ENCODE measurements around the gene WDPCP. TPM values are rescaled to one million over a fixed set of nuclear protein-coding genes. Genes with fewer than 3 reads are reported as not detected.

Gene WDPCP
- total RNA-seq: 10 to 100 TPM in 2 of 4 donors, 1 to 10 TPM in 2; 2.6 to 15.5 (median 10.9) TPM

DNA sequence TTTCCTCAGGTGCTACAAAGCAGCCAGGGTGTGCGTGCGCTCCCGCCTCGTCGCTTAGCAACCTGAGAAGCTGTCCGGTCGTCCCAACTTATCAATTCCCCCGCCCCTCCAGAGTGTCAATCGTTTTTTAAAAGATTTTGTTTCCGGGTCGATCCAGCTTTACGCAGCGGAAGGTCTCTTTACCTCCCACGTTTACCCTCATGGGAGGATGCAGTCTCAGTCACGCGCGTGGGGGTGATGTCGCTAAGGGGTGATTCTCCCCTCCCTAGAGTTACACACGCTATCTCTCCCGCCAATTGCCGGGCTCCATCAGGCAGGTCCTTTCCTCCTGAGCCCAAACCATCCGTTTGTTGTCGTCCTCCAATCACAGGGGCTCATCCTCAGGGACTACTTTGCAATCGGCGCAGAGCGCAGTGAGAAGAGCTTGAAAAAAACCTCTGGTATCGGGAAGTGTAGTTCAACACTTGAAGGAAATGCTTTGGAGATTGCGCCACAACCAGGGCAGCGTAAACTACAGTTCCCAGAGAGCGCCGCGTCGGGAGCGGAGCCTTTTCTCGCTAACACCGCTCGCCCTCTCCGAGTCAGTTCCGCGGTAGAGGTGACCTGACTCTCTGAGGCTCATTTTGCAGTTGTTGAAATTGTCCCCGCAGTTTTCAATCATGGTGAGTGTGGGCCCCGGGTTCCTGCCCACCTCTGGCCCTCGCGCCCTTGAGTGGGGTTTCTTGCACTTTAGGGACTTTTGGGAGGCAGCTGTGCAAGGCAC, at the start of gene WDPCP, which contains the start of gene MDH1:
WDPCP (minus strand) TSS at position 93 of the 763 bp plus-strand sequence. CDS start 206 bp downstream, outside the sequence.
MDH1 (plus strand) TSS at position 579 of the 763 bp plus-strand sequence; CDS start at position 660, 81 bp downstream.
- WGBS, 2 donors (ENCODE audit: low coverage in 1 of 2): 0% methylated on average over 8 to 44 of the region's 44 CpGs
- H3K4me1 ChIP-seq: peaks cover 9 to 39% (median 28%) of the 10 kb centered on the region in 4 donors
- H3K4me3 ChIP-seq: peak within 1 kb of the TSS; percentile 71 to 94 (median 88)
- DNase-seq: peak; percentile 95
- H3K27me3 ChIP-seq: no peaks in the 10 kb centered on the region
- no peaks in the 10 kb centered on the region for H3K9me3 ChIP-seq
- TF ChIP-seq POLR2A (IDR thresholded peaks at IDR 0.05) (peak; percentile 89), EP300 (IDR thresholded peaks at IDR 0.05; ENCODE audit: low read depth) (no peak), POLR2AphosphoS5 (IDR thresholded peaks at IDR 0.05) (peak; percentile 97 to 98 (median 97))
- TF ChIP-seq, protein P1, sequence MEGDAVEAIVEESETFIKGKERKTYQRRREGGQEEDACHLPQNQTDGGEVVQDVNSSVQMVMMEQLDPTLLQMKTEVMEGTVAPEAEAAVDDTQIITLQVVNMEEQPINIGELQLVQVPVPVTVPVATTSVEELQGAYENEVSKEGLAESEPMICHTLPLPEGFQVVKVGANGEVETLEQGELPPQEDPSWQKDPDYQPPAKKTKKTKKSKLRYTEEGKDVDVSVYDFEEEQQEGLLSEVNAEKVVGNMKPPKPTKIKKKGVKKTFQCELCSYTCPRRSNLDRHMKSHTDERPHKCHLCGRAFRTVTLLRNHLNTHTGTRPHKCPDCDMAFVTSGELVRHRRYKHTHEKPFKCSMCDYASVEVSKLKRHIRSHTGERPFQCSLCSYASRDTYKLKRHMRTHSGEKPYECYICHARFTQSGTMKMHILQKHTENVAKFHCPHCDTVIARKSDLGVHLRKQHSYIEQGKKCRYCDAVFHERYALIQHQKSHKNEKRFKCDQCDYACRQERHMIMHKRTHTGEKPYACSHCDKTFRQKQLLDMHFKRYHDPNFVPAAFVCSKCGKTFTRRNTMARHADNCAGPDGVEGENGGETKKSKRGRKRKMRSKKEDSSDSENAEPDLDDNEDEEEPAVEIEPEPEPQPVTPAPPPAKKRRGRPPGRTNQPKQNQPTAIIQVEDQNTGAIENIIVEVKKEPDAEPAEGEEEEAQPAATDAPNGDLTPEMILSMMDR (IDR thresholded peaks at IDR 0.05): no peak
- intact Hi-C loops (cut with DNase I; ENCODE audit: low total_unique reads) (no loop called here), in situ Hi-C loops (cut with MboI; ENCODE audit: low pct_ligation_motif_present in 1 of 4, low pct_unique_long_range_greater_than_20kb in 1 of 4, low sequenced_read_pairs in 3 of 4) (loop anchor here in 1 of 4 donors (25.0 kb wide), 1 partner anchor 274 kb away; no protein-coding TSS in a partner anchor)
- peak within 1 kb of the TSS; percentile 87 to 95 (median 94) for H3K27ac ChIP-seq
- H3K36me3 ChIP-seq: no peaks in the 10 kb centered on the region

DNA sequence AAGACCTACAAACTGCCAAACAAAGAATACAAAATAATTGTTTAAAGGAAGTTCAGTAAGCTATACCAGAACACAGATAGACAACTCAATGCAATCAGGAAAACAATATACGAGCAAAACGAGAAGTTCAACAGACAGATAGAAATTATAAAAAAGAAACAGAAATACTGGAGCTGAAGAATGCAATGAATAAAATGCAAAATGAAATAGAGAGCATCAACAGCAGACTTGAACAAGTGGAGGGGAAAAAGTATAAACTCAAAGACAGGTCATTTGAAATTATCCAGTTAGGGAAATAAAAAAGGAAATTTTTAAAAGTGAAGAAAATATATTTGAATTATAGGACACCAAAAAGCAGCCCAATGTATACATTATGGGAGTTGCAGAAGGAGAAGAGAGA, 44.1 kb upstream of the WDPCP start:
- Histone ChIP-seq H3K9me3 (peaks cover 10 to 14% of the 10 kb centered on the region in 2 donors), H3K4me1 (no peaks in the 10 kb centered on the region), H3K36me3 (no peaks in the 10 kb centered on the region), H3K4me3 (no peak overlapping the region), H3K27me3 (no peaks in the 10 kb centered on the region), H3K27ac (no peak overlapping the region)
- intact Hi-C loops (cut with DNase I; ENCODE audit: low total_unique reads): no loop called here
- in situ Hi-C loops (cut with MboI; ENCODE audit: low pct_ligation_motif_present in 1 of 4, low pct_unique_long_range_greater_than_20kb in 1 of 4, low sequenced_read_pairs in 3 of 4): no loop called here
- TF ChIP-seq POLR2AphosphoS5 (IDR thresholded peaks at IDR 0.05) (no peak), POLR2A (IDR thresholded peaks at IDR 0.05) (no peak), EP300 (IDR thresholded peaks at IDR 0.05; ENCODE audit: low read depth) (no peak)
- TF ChIP-seq, protein P1 (IDR thresholded peaks at IDR 0.05): no peak
- 96 to 100% methylated on average over 2 of the region's 2 CpGs for whole genome bisulfite sequencing, 2 donors (ENCODE audit: low coverage in 1 of 2)
- no peak for DNase-seq

- Histone ChIP-seq H3K27ac (no peak overlapping the region), H3K27me3 (no peaks in the 10 kb centered on the region), H3K9me3 (peaks cover 10 to 14% of the 10 kb centered on the region in 2 donors), H3K4me3 (no peak overlapping the region), H3K4me1 (no peaks in the 10 kb centered on the region), H3K36me3 (no peaks in the 10 kb centered on the region)
- TF ChIP-seq POLR2AphosphoS5 (IDR thresholded peaks at IDR 0.05): no peak
- no peak for DNase-seq
- 48 to 50% methylated on average over 1 of the region's 1 CpG for WGBS, 2 donors (ENCODE audit: low coverage in 1 of 2)
- in situ Hi-C loops (cut with MboI; ENCODE audit: low pct_ligation_motif_present in 1 of 4, low pct_unique_long_range_greater_than_20kb in 1 of 4, low sequenced_read_pairs in 3 of 4) (no loop called here), intact Hi-C loops (cut with DNase I; ENCODE audit: low total_unique reads) (no loop called here)
These were observed 43.2 kb upstream of the WDPCP start for GRCh38 chr2:63631501-63631900.

DNA sequence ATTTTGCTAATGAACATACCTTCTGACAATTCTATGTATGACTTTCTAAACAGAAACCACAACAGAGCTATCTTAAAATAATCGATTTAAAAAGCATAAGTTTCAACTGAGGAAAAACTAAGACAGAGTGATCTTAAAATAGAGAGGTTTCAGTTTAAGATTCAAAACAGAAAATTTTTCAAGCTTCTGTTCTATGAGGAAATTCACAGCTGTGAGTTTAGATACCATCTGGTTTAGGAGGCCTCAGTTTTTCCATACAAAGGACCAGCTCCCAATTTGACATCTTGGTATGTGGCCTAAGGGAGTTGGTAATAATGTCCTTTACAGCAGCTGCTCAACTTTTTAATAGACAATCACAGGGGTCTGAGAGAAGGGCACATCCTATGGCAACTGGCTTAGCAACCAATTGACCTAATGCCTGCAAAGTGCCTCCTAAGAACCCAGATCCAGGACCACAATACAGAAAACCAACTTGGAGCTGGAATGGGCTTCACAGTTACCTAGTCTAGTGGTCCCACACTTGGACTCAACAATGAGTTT, 40.2 kb upstream of the WDPCP start:
- in situ Hi-C loops (cut with MboI; ENCODE audit: low pct_ligation_motif_present in 1 of 4, low pct_unique_long_range_greater_than_20kb in 1 of 4, low sequenced_read_pairs in 3 of 4): no loop called here
- Histone ChIP-seq H3K9me3 (peaks cover 3 to 14% of the 10 kb centered on the region in 2 donors), H3K27ac (no peak overlapping the region), H3K27me3 (no peaks in the 10 kb centered on the region), H3K36me3 (no peaks in the 10 kb centered on the region), H3K4me3 (no peak overlapping the region), H3K4me1 (no peaks in the 10 kb centered on the region)
- 67 to 91% methylated on average over 1 of the region's 1 CpG for WGBS, 2 donors (ENCODE audit: low coverage in 1 of 2)
- intact Hi-C loops (cut with DNase I; ENCODE audit: low total_unique reads): no loop called here
- DNase-seq: no peak
- TF ChIP-seq POLR2AphosphoS5 (IDR thresholded peaks at IDR 0.05) (no peak), POLR2A (IDR thresholded peaks at IDR 0.05) (no peak), EP300 (IDR thresholded peaks at IDR 0.05; ENCODE audit: low read depth) (no peak)
- TF ChIP-seq, protein P1 (IDR thresholded peaks at IDR 0.05): no peak
